ELF-1 (cell line): ENCODE results near the gene ALKBH8.
A peak's percentile ranks its signal among the peaks of the same experiment; 100 is the strongest.
"Not testable (repeated sequence)": the region's sequence is repeated elsewhere in the genome, so short reads cannot be mapped to it uniquely, and the experiment has no call there.

ENCODE experiments used
- DNase-seq: peaks from one replicate; pipeline ENCODE4 v3.0.0-alpha.2; 2016; ENCODE audit warnings: low read depth, low spot score

ALKBH8 gene

GRCh38 chr11:107576497-107577345 is 11.2 kb upstream of the ALKBH8 start:
- peak; percentile 40 for DNase-seq

- no peak for DNase-seq
Measured at GRCh38 chr11:107573438-107573837, 7.9 kb upstream of the ALKBH8 start.

- DNase-seq: no peak
Measured at GRCh38 chr11:107570015-107570414, 4.5 kb upstream of the ALKBH8 start.

- DNase-seq: no peak
Measured at GRCh38 chr11:107567739-107568335, 2.3 kb upstream of the ALKBH8 start.

GRCh38 chr11:107566569-107566968 is 1.0 kb upstream of the ALKBH8 start:
- no peak for DNase-seq

- not testable (repeated sequence) for DNase-seq
Measured at GRCh38 chr11:107565955-107566501, 493 bp upstream of the ALKBH8 start.

GRCh38 chr11:107564877-107565218 is 687 bp downstream of the ALKBH8 start:
- DNase-seq: no peak

GRCh38 chr11:107563702-107564101 is 1.8 kb downstream of the ALKBH8 start:
- DNase-seq: peak; percentile 38

- DNase-seq: no peak
Measured at GRCh38 chr11:107562647-107563208, 2.8 kb downstream of the ALKBH8 start.

GRCh38 chr11:107561688-107562087 is 3.8 kb downstream of the ALKBH8 start:
- no peak for DNase-seq

- DNase-seq: no peak
Measured at GRCh38 chr11:107550304-107550703, 15.2 kb downstream of the ALKBH8 start.

GRCh38 chr11:107549954-107550285 is 15.6 kb downstream of the ALKBH8 start:
- DNase-seq: no peak

GRCh38 chr11:107549253-107549953 is 16.1 kb downstream of the ALKBH8 start:
- DNase-seq: no peak

- DNase-seq: no peak
Measured at GRCh38 chr11:107547961-107548360, 17.6 kb downstream of the ALKBH8 start.

- DNase-seq: no peak
Measured at GRCh38 chr11:107545101-107545514, 20.4 kb downstream of the ALKBH8 start.

GRCh38 chr11:107538821-107539220 is 26.7 kb downstream of the ALKBH8 start:
- no peak for DNase-seq

- DNase-seq: no peak
Measured at GRCh38 chr11:107538239-107538638, 27.3 kb downstream of the ALKBH8 start.

GRCh38 chr11:107537155-107537554 is 28.4 kb downstream of the ALKBH8 start:
- not testable (repeated sequence) for DNase-seq

GRCh38 chr11:107526197-107526596 is 39.3 kb downstream of the ALKBH8 start:
- no peak for DNase-seq

GRCh38 chr11:107508858-107509244 is 56.7 kb downstream of the ALKBH8 start:
- no peak for DNase-seq

GRCh38 chr11:107508201-107508857 is 57.2 kb downstream of the ALKBH8 start:
- no peak for DNase-seq
